K562 (cell line): ENCODE measurements around the gene OXT. TPM values are rescaled to one million over a fixed set of nuclear protein-coding genes. Genes with fewer than 3 reads are reported as not detected.

ENCODE experiments used
- ATAC-seq: fragments of 200-7000 bp; cut with Tn5 transposase; 3 replicates; pipeline ENCODE4 v1.9.1; 2020; ENCODE audit warnings: moderate library complexity
- BruUV-seq: library from RNA; stranded (reverse); fragments of 400-500 nt; replicated peaks from 2 replicates; lab custom pipeline; 2021; lab: Mats Ljungman, UMichigan
- CTCF ChIA-PET: fragments of 300-600 bp; formaldehyde crosslinking; extraction: SDS; loops from one replicate; lab custom pipeline; 2021; ENCODE audit warnings: low intra/inter-chr PET ratio; lab: Yijun Ruan, JAX
- POLR2A ChIA-PET: fragments of 300-600, 350-650 bp; sonication (Branson Sonifier 250); formaldehyde crosslinking; extraction: SDS; loops from one replicate; lab custom pipeline; 2021; ENCODE audit warnings: antibody characterized with exemption, inconsistent platforms; lab: Yijun Ruan, JAX
- DNase-seq, 4 experiments: peaks; one replicate each; pipeline versions ENCODE4 v3.0.0 to v3.0.0-alpha.2; 2011 to 2018; ENCODE audit warnings: low spot score in 3 of 4, mixed read lengths in 3 of 4; ENCODE audit errors: extremely low read depth in 1 of 4
- FAIRE-seq: peaks from 2 replicates; lab custom pipeline; 2011; peaks lifted over from hg19 to GRCh38; lab: Jason Lieb, UNC
- H2AFZ ChIP-seq: 2 replicates; pipeline ENCODE4 v1.6.0; 2011; ENCODE audit warnings: low read depth, low read length, control low read depth, inconsistent platforms
- H3K27ac ChIP-seq: fragments of 200-600 bp; 3 replicates; pipeline ENCODE4 v1.8.0; 2011; ENCODE audit warnings: low read depth, mild to moderate bottlenecking, control low read depth, inconsistent platforms, low read length, moderate library complexity, mixed read lengths; ENCODE audit errors: extremely low read depth
- H3K27me3 ChIP-seq, 2 experiments: fragments of 300-600 bp in 1 of 2; 2 replicates in 1 of 2; 3 replicates in 1 of 2; pipeline versions ENCODE4 v1.6.0 to v1.8.0; 2011; ENCODE audit warnings: inconsistent platforms in 2 of 2, low read length in 2 of 2, mild to moderate bottlenecking in 1 of 2, mixed read lengths in 1 of 2, moderate library complexity in 1 of 2; ENCODE audit not compliant: control insufficient read depth in 2 of 2, insufficient read depth in 2 of 2
- H3K36me3 ChIP-seq: fragments of 300-600 bp; 3 replicates; pipeline ENCODE4 v1.8.0; 2011; ENCODE audit warnings: mild to moderate bottlenecking, low read length, inconsistent platforms; ENCODE audit not compliant: control insufficient read depth, insufficient read depth
- H3K4me1 ChIP-seq, 2 experiments: fragments of 200-600 bp in 1 of 2; replicated peaks in 1 of 2; 2 replicates in 1 of 2; 3 replicates in 1 of 2; pipeline versions ENCODE4 v1.5.1 to v1.8.0; 2011; ENCODE audit warnings: inconsistent platforms in 2 of 2, low read length in 2 of 2, mild to moderate bottlenecking in 1 of 2, mixed read lengths in 1 of 2, moderate library complexity in 1 of 2; ENCODE audit not compliant: control insufficient read depth in 2 of 2, insufficient read depth in 2 of 2
- H3K4me2 ChIP-seq: 2 replicates; pipeline ENCODE4 v1.6.1; 2011; ENCODE audit warnings: low read length, control low read depth, inconsistent platforms, mixed read lengths; ENCODE audit not compliant: insufficient read depth
- H3K4me3 ChIP-seq: fragments of 200-600 bp; sonication (generic), shearing (Covaris generic); 2 replicates; pipeline ENCODE4 v1.5.1; 2016; ENCODE audit warnings: control low read depth, inconsistent platforms
- H3K79me2 ChIP-seq: fragments of 200-600 bp; 3 replicates; pipeline ENCODE4 v1.8.0; 2011; ENCODE audit warnings: low read length, inconsistent platforms; ENCODE audit not compliant: control insufficient read depth, insufficient read depth
- H3K9ac ChIP-seq, 2 experiments: 2 replicates each; pipeline versions ENCODE4 v1.6.0 to v1.6.1; 2011; ENCODE audit warnings: low read depth in 2 of 2, low read length in 2 of 2, control low read depth in 1 of 2, inconsistent platforms in 1 of 2, mild to moderate bottlenecking in 1 of 2, mixed read lengths in 1 of 2; ENCODE audit not compliant: insufficient read depth in 1 of 2
- H3K9me1 ChIP-seq: one replicate; pipeline ENCODE4 v1.6.0; 2011; ENCODE audit warnings: inconsistent platforms, mild to moderate bottlenecking, low read length, moderate library complexity; ENCODE audit not compliant: control insufficient read depth, insufficient read depth
- H3K9me3 ChIP-seq: replicated peaks from 2 replicates; pipeline ENCODE4 v1.5.1; 2011; ENCODE audit warnings: low read depth, low read length, inconsistent platforms; ENCODE audit not compliant: control insufficient read depth, insufficient read depth
- H4K20me1 ChIP-seq: replicated peaks from 2 replicates; pipeline ENCODE4 v1.6.1; 2011; ENCODE audit warnings: low read length, inconsistent platforms, mixed read lengths; ENCODE audit not compliant: control insufficient read depth, insufficient read depth
- BHLHE40 ChIP-seq: IDR thresholded peaks from 2 replicates; pipeline ENCODE4 v1.6.1; 2011; ENCODE audit warnings: low read length, improper control_type of control experiment
- EP400 ChIP-seq: fragments of 450-650 bp; IDR thresholded peaks from 2 replicates; pipeline ENCODE4 v1.6.1; 2017; ENCODE audit warnings: antibody characterized with exemption, mild to moderate bottlenecking, moderate library complexity
- HMBOX1 ChIP-seq: sonication (generic); IDR thresholded peaks from 2 replicates; pipeline ENCODE4 v1.6.1; 2016
- NR0B1 ChIP-seq: fragments of 450-650 bp; IDR thresholded peaks from one replicate; pipeline ENCODE4 v1.6.1; 2018; ENCODE audit warnings: mild to moderate bottlenecking, moderate library complexity; ENCODE audit not compliant: partially characterized antibody
- SRF ChIP-seq, 2 experiments: fragments of 250-450, 450-650 bp in 1 of 2; sonication (Bioruptor Pico) in 1 of 2; sonication (generic) in 1 of 2; formaldehyde crosslinking; IDR thresholded peaks; 2 replicates each; pipeline versions ENCODE4 v1.5.0 to v1.5.1; 2020 to 2022; ENCODE audit warnings: mild to moderate bottlenecking in 1 of 2, missing genetic modification reagents in 1 of 2
- ZBTB9 ChIP-seq: fragments of 450-650 bp; formaldehyde crosslinking; IDR thresholded peaks from 2 replicates; pipeline ENCODE4 v1.4.0; 2020; ENCODE audit warnings: mild to moderate bottlenecking, moderate library complexity
- ZFP1 ChIP-seq: fragments of 450-650 bp; formaldehyde crosslinking; IDR thresholded peaks from 2 replicates; pipeline ENCODE4 v1.4.0; 2020; ENCODE audit warnings: mild to moderate bottlenecking, mixed read lengths
- ZNF217 ChIP-seq: sonication (generic); formaldehyde crosslinking; IDR thresholded peaks from 2 replicates; pipeline ENCODE4 v1.8.0; 2022; ENCODE audit warnings: mild to moderate bottlenecking, missing genetic modification reagents
- WGBS: fragments of 100-300 bp; shearing (Covaris generic); methylation state at CpG from one replicate; pipeline ENCODE4 v1.1.6; 2016; ENCODE audit warnings: low coverage, mixed read lengths; ENCODE audit not compliant: insufficient coverage; ENCODE audit errors: missing lambda C conversion rate; 5-methylcytosine and 5-hydroxymethylcytosine counted together
- in situ Hi-C: fragments of 300-500 bp; cut with MboI; formaldehyde crosslinking; loops from 4 replicates; pipeline ENCODE4 v1.15.0; 2018; ENCODE audit warnings: inconsistent platforms, mixed read lengths
- intact Hi-C: fragments of 100-400 bp; cut with micrococcal nuclease; formaldehyde crosslinking; loops from 2 replicates; pipeline ENCODE4 v1.14.2; 2022
- polyA plus RNA-seq, 8 experiments: library from polyadenylated mRNA; depleted of rRNA in 4 of 8; stranded (reverse) in 5 of 8; unstranded in 3 of 8; fragments of >200 nt; fragmentation: Nextera tagmentation in 2 of 8; fragmentation: Illumina TruSeq in 1 of 8; extraction: Ambion mirVana in 2 of 8; extraction: Trizol in 1 of 8; gene quantifications; 2 replicates each; pipeline versions ENCODE4 v1.2.1 to v1.2.3, GENCODE V29; 2011 to 2014; ENCODE audit warnings: inconsistent platforms in 1 of 8, missing spikeins in 1 of 8
- total RNA-seq, 7 experiments: library from RNA; depleted of rRNA in 6 of 7; stranded (reverse); fragments of >200 nt in 6 of 7; fragmentation: Illumina TruSeq in 2 of 7; extraction: Trizol in 2 of 7; gene quantifications; 2 replicates each; pipeline versions ENCODE4 v1.2.1 to v1.2.3, GENCODE V29; 2011 to 2021; ENCODE audit warnings: low replicate concordance in 1 of 7

The OXT gene
- total and polyA plus RNA-seq, 9 of the 15 experiments (the other 6 are each of a cell fraction or from before 2014, with no cell fraction given): not detected

GRCh38 chr20:3042625-3043024 lies 28.8 kb upstream of the OXT start (continued):
- TF ChIP-seq ZBTB9 (CRISPR knock-in tag) (no peak), NR0B1 (no peak)

- FAIRE-seq: no peak
- 50% methylated on average over 2 of the region's 3 CpGs for WGBS
These were observed 28.1 kb upstream of the OXT start, which contains the start of gene GNRH2 for GRCh38 chr20:3043322-3043721. Gene GNRH2, plus strand, starts transcription at chr20:3043622. Its CDS starts 793 bp downstream, at chr20:3044415.

More at GRCh38 chr20:3043322-3043721, 28.1 kb upstream of the OXT start, which contains the start of gene GNRH2:
- Histone ChIP-seq H3K4me1 (peaks cover 21 to 29% of the 10 kb centered on the region in 2 experiments; a peak in 4 of 5 replicates), H3K79me2 (peaks cover 22% of the 10 kb centered on the region), H3K9me1 (no peaks in the 10 kb centered on the region), H3K4me2 (no peak within 1 kb of the TSS), H3K27ac (no peak within 1 kb of the TSS), H3K36me3 (peaks cover 38% of the 10 kb centered on the region; the same call in 2 of the 3 replicates), H2AFZ (no peak within 1 kb of the TSS), H3K9me3 (no peaks in the 10 kb centered on the region), H4K20me1 (no peaks in the 10 kb centered on the region), H3K9ac (peak within 1 kb of the TSS in 1 of 2 experiments; percentile 26; a peak in 1 of 4 replicates), H3K4me3 (no peak within 1 kb of the TSS), H3K27me3 (no peaks in the 10 kb centered on the region)
- in situ Hi-C loops: no loop called here
- BruUV-seq: no TSS peak
- intact Hi-C loops: no loop called here
- no peak for DNase-seq
- ChIA-PET POLR2A (interaction anchor here (0.7 to 1.0 kb wide), 2 partner anchors 14 to 21 kb away, joined by 3 to 4 read pairs; no protein-coding TSS in a partner anchor), CTCF (interaction anchor here (0.7 kb wide), 1 partner anchor 89 kb away, joined by 4 read pairs; no protein-coding TSS in a partner anchor)
- TF ChIP-seq ZNF217 (no peak), EP400 (no peak), ZFP1 (CRISPR knock-in tag) (no peak), SRF (CRISPR knock-in tag; IDR thresholded peaks at IDR 0.05) (no peak), HMBOX1 (no peak), BHLHE40 (no peak)
- ATAC-seq: no peak
